NCI-H460 (cell line): ENCODE data around the gene FGF11. TPM values are rescaled to one million over a fixed set of nuclear protein-coding genes. Genes with fewer than 3 reads are reported as not detected.
"Not testable (repeated sequence)": the region's sequence is repeated elsewhere in the genome, so short reads cannot be mapped to it uniquely, and the experiment has no call there.

ENCODE experiments used
- DNase-seq: peaks from one replicate; pipeline ENCODE4 v3.0.0-alpha.2; 2016; ENCODE audit warnings: low read depth; ENCODE audit errors: extremely low read depth
- total RNA-seq: library from RNA; depleted of rRNA; stranded (reverse); fragments of >200 nt; shearing (Covaris generic); gene quantifications from 2 replicates; pipeline ENCODE4 v1.2.3, GENCODE V29; 2014

FGF11 gene
- total RNA-seq, 1 experiment from 2014 or later, result 1.2 TPM

DNA sequence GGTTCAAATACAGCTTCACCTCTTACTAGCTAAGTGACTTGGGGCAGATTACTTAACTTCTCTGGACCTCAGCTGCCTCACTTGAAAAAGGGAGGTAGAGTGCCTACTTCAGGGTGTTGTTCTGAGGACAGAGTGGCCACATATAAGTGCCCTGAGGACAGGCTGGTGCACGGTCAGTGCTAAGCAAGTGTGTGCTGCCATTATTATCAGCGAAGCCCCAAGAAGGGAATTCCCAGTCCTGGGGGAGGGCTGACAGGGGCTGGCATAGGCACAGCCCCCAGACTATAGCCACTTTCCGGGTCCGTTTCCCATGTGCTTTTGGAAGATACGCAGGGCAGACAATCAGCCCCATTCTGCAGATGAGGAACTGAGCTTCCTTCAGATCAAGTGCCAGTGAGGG, 37.6 kb downstream of the FGF11 start:
- no peak for DNase-seq

DNA sequence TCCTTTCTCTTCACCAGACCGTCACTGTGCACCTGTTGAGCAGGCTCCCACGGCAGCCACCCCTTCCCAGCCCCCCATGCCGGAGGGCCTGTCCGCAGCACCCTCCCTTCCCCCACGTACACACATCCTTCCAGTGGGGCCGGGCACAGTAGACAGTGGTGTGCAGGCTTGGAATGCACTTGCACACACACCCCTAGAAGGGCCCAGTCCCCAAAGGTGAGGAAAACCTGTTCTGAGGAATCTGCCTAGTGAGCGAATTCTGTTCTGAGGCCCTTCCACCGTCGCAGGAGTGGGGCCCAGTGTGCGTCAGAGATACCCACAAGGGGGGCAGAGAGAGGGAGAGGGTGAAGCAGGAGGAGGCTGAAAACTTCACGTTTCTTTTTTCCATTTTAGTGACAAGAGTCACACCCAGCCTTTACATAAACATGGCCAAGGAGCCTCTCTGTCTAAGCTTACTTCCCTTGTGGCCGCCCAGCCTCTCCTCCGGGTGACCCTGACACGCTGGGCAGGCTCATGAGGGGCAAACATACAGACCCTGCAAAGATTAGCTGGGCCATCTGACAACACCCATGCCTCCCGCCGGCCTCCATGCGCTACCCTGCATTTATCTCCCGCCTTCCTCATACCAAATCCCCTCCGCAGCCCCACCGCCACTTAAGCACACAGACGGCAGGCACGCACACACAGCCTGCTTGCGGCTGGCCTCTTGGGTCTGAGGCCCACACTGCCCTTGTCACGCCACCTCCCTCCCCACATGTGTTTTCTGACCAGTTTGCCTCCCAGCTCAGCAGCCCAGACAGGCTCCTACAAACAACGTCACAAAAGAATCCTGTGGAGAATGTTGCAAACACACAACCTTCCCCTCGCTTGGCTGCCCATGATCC, 38.3 kb downstream of the FGF11 start:
- no peak for DNase-seq

DNA sequence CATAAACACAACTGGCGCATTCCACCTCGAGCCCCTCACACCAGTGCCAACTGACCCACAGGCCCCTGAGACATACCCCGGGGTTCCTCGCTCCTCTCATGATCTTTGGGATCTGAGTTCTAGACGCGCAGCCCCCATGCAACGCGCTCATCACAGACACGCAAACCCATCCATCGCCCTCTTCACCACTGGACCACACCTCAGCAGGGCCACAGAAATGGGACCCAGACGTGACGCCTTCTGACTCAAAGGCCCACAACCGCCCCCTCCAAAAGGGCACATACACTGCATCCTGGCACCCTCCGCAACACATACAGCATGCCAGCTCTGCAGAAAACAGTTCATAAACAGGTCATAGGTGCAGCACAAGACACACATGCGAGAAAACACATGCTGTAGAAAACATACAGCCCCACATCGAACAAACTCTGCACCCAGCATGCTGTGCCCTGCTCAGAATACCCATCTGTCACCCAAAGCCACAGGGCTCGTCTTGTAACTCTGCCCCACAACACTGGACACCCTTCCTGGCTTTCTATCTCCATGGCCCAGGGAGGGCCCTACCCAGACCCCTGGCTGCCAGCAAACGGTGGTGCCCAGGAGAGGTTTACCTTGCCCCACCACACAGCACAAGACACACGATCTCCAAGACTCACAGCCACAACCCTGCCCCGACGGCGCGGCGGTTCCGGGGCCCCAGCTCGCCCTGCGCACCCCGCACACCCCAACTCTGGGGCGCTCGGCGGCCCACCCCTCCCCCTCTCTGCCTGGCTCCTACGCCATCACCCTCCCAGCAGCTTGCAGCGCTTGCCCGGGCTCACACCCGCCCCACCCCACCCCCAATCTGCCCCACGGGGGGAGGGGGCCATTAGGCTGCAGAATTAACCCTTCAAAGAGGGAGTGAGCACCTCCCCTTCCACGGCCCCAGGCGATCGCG, 39.2 kb downstream of the FGF11 start:
- DNase-seq, result no peak

DNA sequence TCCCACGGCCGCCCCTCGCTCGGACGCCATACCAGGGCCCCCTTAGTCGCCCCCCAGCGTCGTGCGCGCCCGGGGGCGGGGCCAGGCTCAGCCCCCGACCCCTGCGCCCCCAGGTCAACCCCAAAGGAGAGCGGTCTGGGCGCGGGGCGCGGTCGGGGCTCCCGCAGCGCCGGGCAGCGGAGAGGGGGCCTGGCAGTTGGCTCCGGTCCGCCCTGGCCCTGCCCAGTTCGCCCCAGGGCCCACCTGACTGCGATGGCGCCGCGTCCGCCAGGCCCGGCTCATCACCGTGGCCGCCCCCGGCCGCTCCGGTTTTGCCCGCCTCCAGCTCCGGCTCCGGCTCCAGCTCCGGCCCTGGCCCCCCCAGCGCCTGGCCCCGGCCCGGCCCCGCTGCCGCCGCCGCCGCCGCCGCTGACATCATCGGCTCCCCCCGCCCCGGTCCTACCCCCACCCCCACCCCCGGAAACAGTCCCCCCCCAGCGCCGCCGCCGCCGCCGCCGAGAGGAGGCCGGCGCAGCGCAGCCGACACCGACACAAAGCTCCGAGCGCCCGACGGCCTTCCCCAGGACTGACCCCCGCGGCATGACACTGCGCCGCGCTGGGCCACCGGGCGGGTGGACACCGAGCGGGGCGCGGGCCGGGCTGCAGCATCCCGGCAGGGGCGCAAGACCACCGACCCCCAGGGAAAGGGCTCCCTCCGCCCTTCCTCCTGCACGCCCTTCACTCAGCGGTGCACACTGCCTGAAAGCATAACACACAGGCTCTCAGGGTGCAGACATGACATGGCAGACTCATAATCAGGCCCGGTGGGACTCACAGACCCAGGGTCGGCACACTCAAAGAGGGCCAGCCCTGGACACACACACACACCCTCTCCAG, 40.1 kb downstream of the FGF11 start, which contains the start of gene ZBTB4:
Gene ZBTB4, minus strand, starts transcription at position 419 of the 876 bp plus-strand sequence. CDS start 12,830 bp downstream, outside the sequence.
- no peak for DNase-seq

DNA sequence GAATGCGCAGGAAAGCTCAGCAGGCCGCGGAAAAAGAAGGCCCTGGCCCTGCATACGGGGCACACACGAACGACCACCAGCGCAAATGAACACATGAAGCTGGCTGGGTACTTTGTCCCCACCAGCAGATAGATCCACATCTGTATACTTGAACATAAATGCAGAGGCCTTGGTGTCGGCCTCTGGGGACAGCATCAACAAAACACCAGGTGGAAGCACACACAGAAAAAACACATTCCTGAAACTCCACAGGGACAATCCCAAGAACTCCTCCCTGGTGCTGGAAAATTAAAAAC, 40.7 kb downstream of the FGF11 start:
- no peak for DNase-seq

DNA sequence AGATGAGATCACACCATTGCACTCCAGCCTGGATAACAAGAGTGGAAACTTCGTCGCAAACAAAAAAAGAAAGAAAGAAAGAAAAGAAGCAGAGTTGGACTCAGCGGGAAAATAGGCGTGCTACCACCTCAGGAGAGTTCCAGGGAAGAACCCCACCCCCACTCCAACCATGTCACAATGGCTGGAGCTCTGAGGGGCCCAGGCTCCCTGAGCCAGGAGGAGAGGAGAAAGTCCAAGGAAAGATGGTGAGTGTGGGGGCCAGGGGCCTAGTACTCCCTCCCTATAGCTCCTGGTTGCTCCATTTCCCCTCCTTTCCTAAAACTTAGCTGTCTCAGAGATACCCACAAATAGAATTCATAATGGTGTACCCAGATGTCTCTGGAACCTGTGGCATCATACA, 42.0 kb downstream of the FGF11 start, which contains the start of gene SLC35G6:
Gene SLC35G6, plus strand, starts transcription at position 172 of the 400 bp plus-strand sequence. Its CDS starts 71 bp downstream, at position 243.
- DNase-seq, result not testable (repeated sequence)

DNA sequence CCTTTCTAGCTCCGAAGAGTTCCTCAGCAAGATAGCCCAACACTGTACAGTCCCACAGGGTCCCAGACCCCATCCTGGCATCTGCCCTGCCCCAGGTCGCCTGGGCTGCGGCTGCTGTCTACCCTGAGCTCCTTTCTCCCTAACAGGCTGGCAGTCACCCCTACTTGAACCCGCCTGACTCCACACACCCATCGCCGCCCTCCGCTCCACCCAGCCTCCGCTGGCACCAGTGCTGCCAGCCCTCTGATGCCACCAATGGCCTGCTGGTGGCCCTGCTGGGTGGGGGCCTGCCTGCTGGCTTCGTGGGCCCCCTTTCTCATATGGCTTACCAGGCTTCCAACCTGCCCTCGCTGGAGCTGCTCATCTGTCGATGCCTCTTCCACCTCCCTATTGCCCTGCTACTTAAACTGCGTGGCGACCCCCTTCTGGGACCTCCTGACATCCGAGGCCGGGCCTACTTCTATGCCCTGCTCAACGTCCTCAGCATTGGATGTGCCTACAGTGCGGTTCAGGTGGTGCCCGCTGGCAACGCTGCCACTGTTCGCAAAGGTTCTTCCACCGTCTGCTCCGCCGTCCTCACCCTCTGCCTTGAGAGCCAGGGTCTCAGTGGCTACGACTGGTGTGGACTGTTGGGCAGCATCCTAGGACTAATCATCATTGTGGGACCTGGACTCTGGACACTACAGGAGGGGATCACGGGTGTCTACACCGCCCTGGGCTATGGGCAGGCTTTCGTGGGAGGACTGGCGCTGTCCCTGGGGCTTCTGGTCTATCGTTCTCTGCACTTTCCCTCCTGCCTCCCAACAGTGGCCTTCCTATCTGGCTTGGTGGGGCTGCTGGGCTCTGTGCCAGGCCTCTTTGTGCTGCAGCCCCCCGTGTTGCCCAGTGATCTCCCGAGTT, 42.8 kb downstream of the FGF11 start:
- not testable (repeated sequence) for DNase-seq

DNA sequence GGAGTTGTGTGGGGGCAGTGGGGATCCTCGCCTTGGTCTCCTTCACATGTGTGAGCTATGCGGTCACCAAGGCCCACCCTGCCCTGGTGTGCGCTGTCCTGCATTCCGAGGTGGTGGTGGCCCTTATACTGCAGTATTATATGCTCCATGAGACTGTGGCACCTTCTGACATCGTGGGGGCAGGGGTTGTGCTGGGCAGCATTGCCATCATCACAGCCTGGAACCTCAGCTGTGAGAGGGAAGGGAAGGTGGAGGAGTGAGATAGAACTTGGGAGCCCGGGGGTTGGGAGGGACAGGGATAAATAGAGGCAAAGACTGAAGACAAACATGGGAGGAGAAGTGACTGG, 43.4 kb downstream of the FGF11 start:
- DNase-seq, result not testable (repeated sequence)

DNA sequence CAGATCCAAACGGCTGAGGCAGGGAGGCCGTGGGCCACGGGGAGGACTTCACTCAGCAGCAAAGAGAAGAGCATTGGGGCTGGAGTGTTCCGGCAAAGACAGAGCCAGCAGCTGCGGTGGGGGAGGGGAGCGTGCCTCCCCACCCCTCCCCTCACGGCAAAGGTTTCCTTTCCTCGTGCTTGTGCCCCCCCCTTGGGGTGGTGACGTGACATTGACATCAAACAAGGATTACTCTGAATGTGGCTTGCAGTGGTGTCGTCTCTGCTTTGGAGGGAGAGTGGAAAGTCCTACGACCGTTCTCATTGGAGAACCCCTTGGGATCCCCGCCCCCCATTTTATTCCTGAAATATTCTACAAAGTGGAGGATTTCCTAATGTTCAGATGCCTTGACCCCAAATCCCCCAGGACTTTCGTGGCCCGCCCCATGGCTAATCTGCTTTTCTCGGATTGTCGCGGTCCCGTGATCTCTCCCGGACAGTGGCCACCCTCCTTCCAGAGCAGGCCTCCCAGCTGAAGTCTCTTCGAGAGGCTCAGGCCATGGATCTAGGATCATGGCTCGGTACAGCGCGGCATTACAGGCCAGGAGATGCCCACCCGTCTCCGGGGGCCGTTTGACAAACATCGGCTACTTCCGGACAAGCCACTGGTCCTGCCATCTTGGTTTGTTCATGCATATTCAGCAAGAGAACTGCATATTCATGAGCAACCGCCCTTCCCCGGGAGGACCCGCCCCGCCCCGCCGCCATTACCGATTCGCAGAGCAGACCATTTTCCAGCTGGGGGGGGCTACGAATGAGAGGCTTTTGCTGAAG, 44.1 kb downstream of the FGF11 start:
- DNase-seq, result peak; percentile 91

DNA sequence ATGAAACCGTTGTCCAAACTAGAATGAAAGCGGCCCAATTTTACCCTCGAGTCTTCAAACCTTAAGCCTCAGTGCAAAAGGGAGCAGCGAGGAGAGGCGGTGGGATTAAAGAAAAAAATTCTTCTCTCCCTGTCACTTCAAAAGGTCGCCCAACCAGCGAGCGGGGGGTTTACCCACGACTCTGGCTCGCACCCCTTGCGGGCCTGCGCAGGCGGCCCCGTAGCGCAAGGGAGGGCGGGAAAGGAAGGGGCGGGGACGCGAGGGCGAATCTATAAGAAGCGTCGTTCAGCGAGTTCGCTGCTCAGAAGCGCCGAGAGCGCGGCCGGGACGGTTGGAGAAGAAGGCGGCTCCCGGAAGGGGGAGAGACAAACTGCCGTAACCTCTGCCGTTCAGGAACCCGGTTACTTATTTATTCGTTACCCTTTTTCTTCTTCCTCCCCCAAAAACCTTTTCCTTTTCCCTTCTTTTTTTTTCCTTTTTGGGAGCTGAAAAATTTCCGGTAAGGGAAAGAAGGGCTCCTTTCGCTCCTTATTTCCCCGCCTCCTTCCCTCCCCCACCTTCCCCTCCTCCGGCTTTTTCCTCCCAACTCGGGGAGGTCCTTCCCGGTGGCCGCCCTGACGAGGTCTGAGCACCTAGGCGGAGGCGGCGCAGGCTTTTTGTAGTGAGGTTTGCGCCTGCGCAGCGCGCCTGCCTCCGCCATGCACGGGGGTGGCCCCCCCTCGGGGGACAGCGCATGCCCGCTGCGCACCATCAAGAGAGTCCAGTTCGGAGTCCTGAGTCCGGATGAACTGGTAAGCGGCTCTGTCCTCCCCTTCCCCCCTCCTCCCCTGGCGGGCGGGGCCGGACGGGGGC, 45.0 kb downstream of the FGF11 start, which contains the start of gene POLR2A:
Gene POLR2A, plus strand, starts transcription at position 300 of the 852 bp plus-strand sequence.
- peak; percentile 98 for DNase-seq

DNA sequence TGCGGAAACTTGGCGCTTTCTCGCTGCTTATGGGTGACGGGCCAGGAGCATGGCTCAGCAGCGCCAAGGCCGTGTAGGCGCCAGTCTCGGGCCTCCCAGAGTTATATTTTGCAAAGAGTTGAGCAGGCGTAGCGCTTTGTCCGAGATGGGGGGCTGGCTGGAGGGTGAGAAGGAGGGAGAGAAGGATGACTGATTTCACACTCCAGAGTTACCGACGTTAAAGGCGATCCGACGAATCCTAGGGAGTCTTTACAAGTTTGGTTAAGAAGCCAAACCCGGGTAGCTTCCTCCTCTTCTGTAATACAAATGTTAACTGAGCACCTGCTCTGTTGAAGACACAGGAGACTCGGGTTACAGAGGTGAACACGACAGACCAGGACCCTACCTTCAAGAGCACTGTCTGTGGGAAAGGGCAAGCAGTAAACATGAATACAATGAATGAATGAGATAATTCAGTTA, 45.6 kb downstream of the FGF11 start:
- no peak for DNase-seq

DNA sequence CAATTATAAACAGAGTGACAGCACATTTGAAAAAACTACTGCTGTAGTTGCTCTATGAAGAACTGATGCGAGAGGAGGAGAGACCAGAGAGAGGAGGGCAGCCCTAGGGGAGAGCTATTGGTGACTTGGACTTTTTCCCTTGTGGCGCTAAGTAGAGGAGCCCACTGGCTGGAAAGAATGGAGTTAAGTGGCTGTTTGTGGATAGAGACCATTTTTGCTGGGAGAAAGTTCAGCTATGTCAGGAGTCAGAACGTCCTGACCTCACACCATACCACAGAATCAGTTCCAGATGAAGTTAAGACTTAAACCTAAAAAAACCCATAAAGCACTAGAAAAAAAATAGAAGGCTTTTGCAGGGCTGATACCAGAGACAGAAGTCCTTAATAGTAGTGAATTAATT, 46.9 kb downstream of the FGF11 start:
- DNase-seq, result no peak

DNA sequence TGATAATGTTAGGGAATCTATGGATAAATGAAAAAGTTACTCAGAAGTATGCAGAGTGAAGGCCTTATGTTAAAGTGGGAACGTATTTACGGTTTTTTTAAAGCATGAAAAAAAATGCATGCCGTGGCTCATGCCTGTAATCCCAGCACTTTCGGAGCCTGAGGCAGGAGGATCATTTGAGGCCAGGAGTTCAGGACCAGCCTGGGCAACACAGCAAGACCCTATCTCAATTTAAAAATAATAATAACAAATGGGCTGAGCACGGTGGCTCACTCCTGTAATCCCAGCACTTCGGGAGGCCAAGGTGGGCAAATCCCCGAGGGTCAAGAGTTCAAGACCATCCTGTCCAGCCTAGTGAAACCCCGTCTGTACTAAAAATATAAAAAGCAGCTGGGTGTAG, 50.8 kb downstream of the FGF11 start:
- no peak for DNase-seq

DNA sequence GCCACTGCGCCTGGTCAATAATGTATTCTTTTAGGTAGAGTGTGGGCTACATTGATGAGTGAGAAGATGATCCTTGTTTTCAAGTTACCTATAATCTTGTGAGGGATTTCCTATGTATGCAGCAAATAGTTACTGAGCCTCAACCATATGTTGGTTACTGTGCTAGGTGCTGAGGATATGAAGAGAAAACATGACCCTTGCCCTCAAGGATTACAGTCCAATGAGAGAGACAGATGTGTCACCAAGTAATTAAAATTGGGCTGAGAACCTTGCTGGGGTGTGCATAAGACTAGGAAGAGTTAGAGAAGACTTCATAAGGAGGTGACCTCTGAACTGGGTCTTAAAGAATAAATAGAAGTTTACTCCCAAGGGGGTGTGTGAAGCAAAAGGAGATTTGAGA, 52.3 kb downstream of the FGF11 start:
- DNase-seq, result no peak

DNA sequence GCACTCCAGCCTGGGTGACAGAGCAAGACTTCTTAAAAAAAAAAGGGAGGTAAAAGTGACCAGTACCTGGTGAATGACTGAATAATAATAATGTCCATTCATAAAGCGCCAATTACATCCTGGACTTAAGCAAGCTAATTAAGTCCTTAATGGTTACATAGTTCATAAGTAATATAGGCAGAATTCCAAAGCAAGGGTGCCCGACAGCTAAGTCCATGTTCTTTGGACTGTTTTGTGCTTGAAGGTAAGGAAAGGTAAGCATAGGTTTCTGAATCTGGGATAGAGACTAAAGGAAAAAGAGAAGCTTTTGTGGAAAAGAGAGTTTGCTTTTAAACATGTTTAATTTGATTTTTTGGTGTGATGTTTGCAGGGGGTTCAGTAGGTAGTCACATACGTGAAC, 54.6 kb downstream of the FGF11 start:
- DNase-seq, result no peak
